A549 (cell line): ENCODE data around the gene NKAPD1.

ENCODE experiments used
- CBX2 ChIP-seq: fragments of 200-600 bp; sonication (generic); IDR thresholded peaks from 2 replicates; pipeline ENCODE4 v1.6.1; 2016; ENCODE audit warnings: low read depth, mild to moderate bottlenecking, borderline replicate concordance
- CTCF ChIP-seq: fragments of >200 bp; sonication (Bioruptor Twin); formaldehyde crosslinking; IDR thresholded peaks from 3 replicates; pipeline ENCODE4 v1.5.1; 2016
- FOSL2 ChIP-seq, 2 experiments: fragments of 450-650 bp in 1 of 2; fragments of >200 bp in 1 of 2; sonication (Bioruptor Twin) in 1 of 2; formaldehyde crosslinking; IDR thresholded peaks; 2 replicates each; pipeline versions ENCODE4 v1.5.0 to v1.6.1; 2016 to 2020; ENCODE audit warnings: mild to moderate bottlenecking in 1 of 2, moderate library complexity in 1 of 2
- KDM5A ChIP-seq: fragments of 200-600 bp; sonication (generic); IDR thresholded peaks from 2 replicates; pipeline ENCODE4 v1.6.1; 2016; ENCODE audit warnings: antibody characterized with exemption, mild to moderate bottlenecking
- PHF8 ChIP-seq: fragments of 200-600 bp; sonication (generic); IDR thresholded peaks from 2 replicates; pipeline ENCODE4 v1.6.1; 2016; ENCODE audit warnings: low read depth, mild to moderate bottlenecking, antibody characterized with exemption, moderate library complexity, borderline replicate concordance
- ZC3H11A ChIP-seq: fragments of 450-650 bp; IDR thresholded peaks from 2 replicates; pipeline ENCODE4 v1.6.1; 2014; ENCODE audit warnings: antibody characterized with exemption, mild to moderate bottlenecking

GRCh38 chr11:112121981-112122615 is 48.0 kb downstream of the NKAPD1 start:
- TF ChIP-seq CTCF (no peak), KDM5A (no peak), FOSL2 (IDR thresholded peaks at IDR 0.05) (no peak), FOSL2 (CRISPR knock-in tag; IDR thresholded peaks at IDR 0.05) (no peak), ZC3H11A (no peak), CBX2 (no peak), PHF8 (no peak)
